Brain microvascular endothelial cell (primary cell): ENCODE results near the gene CAMKK1.

Experiments used
- DNase-seq: peaks from one replicate; pipeline ENCODE4 v3.0.0-alpha.2; 2020
- H3K27ac ChIP-seq: fragments of 250-450 bp; sonication (Bioruptor Pico); 2 replicates; pipeline ENCODE4 v1.5.1; 2020; ENCODE audit warnings: mild to moderate bottlenecking, moderate library complexity
- H3K27me3 ChIP-seq: fragments of 250-450 bp; sonication (Bioruptor Pico); replicated peaks from 2 replicates; pipeline ENCODE4 v1.5.1; 2020; ENCODE audit warnings: mild to moderate bottlenecking
- H3K36me3 ChIP-seq: fragments of 250-450 bp; sonication (Bioruptor Pico); replicated peaks from 2 replicates; pipeline ENCODE4 v1.5.1; 2020; ENCODE audit warnings: mild to moderate bottlenecking
- H3K4me3 ChIP-seq: 2 replicates; pipeline ENCODE4 v1.5.1; 2011; ENCODE audit warnings: low read depth, mild to moderate bottlenecking, control low read depth, low read length, moderate library complexity
- CTCF ChIP-seq: IDR thresholded peaks from 2 replicates; pipeline ENCODE4 v1.5.1; 2011; ENCODE audit warnings: low read depth, mild to moderate bottlenecking, moderate library complexity, low read length, control low read depth, inconsistent platforms; ENCODE audit errors: missing control alignments
- in situ Hi-C: cut with HindIII; loops from 2 replicates; pipeline ENCODE4 v1.10.0; 2017; ENCODE audit warnings: low sequenced_read_pairs, low pct_ligation_motif_present

CAMKK1 gene

DNA sequence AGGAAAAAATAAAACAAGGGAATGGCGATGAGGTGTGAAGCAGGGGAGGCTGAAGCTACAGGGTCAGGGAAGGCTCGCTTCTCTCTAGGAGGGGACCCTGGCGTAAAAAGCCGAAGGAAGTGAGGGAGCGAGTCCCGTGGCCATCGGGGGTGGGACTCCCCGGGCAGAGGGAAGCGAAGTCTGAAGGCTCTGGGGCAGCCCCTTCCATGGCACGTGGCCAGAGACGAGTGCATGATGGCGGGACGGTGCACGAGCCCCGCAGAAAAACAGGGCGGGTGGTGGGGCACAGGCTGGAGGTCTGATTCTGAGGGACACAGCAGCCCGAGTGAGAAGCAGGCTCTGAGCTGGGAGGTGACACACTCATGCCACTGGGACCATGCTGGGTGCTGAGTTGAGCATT, 25.7 kb downstream of the CAMKK1 start:
- no peak for DNase-seq
- Histone ChIP-seq H3K4me3 (no peak overlapping the region), H3K27me3 (no peaks in the 10 kb centered on the region), H3K27ac (no peak overlapping the region), H3K36me3 (no peaks in the 10 kb centered on the region)
- TF ChIP-seq CTCF = no peak
- in situ Hi-C loops = no loop called here

GRCh38 chr17:3866276-3866675, 26.6 kb downstream of the CAMKK1 start:
- in situ Hi-C loops = no loop called here
- no peak overlapping the region for H3K27ac ChIP-seq
- no peak for TF ChIP-seq CTCF
- no peak overlapping the region for H3K4me3 ChIP-seq
- no peak for DNase-seq
- no peaks in the 10 kb centered on the region for H3K27me3 ChIP-seq
- no peaks in the 10 kb centered on the region for H3K36me3 ChIP-seq

- TF ChIP-seq CTCF = no peak
- H3K36me3 ChIP-seq = no peaks in the 10 kb centered on the region
- peak; percentile 49 for DNase-seq
- no peak overlapping the region for H3K27ac ChIP-seq
- H3K27me3 ChIP-seq = no peaks in the 10 kb centered on the region
- H3K4me3 ChIP-seq = no peak overlapping the region
- in situ Hi-C loops = no loop called here
Observed at GRCh38 chr17:3865176-3865575, 27.7 kb downstream of the CAMKK1 start.

DNA sequence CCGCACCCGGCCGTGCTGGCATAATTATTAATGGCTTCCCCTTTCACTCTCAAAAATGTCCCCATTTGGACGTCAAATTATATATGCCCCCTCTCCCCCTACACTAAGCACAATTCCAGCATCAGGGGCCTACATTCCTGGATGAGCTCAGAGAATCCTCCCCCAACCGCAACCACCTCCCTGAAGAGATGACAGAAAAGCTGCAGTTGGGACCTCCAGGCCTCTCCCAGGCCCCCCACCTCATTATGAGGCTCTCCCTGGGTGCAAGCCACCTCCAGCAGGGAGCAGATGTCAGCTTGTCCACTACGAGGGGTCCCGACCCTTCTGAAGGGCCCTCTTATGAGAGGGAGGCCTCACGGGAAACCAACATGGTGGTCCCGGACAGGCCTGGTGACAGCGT, 28.3 kb downstream of the CAMKK1 start:
- DNase-seq = no peak
- Histone ChIP-seq H3K27ac (no peak overlapping the region), H3K27me3 (no peaks in the 10 kb centered on the region), H3K36me3 (no peaks in the 10 kb centered on the region), H3K4me3 (no peak overlapping the region)
- in situ Hi-C loops = no loop called here
- TF ChIP-seq CTCF = no peak

DNA sequence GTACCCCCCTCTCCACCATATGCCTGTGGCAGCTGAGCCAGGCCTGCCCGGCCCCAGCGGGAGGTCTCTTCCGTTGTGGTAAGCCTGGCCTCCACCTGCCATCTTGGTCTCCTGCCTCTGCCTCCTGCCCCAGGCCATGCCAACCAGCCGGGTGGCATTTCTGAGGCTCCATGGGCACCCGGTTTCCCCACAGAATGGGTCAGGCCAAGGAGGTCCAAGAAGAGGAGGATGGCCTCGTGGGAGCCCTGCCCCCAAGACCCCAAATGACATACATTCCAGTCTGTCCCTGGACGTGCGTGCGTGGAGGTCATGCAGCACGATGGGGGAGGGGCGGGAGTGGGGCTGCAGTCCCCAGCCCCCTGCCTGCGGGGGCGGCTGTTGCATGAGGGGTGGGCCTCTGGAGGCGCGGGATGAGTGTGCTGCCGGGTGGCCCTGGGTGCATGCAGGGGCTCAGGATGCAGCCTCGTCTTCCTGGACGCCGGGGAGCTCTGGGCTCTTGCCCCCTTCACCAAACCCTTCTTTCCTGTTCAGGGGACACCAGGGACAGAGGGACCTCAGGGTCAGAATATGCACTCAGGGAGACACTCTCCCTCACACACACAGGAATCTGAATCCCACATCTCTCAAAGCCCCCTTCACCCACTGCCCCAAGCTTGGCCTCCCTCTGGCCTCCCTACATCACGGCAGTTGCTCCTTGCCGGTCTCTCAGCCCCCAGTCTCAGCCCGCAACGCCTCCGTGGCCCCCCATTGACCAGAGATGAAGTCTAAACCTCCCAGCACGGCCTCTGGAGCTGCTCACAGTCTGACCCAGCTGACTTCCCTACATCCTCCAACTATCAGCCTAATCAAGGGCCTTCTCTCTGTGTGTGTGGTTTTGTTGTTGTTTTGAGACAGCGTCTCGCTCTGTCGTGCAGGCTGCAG, 30.8 kb downstream of the CAMKK1 start:
- no peak for DNase-seq
- no peak for TF ChIP-seq CTCF
- Histone ChIP-seq H3K27ac (no peak overlapping the region), H3K27me3 (no peaks in the 10 kb centered on the region), H3K36me3 (no peaks in the 10 kb centered on the region), H3K4me3 (no peak overlapping the region)
- in situ Hi-C loops = no loop called here
